Lung microvascular endothelial cell (primary cell): ENCODE measurements around the gene NMRK1. TPM values are rescaled to one million over a fixed set of nuclear protein-coding genes. Genes with fewer than 3 reads are reported as not detected.

Source experiments
- DNase-seq, 2 donors: peaks; one replicate each; pipeline versions ENCODE4 v3.0.0 to v3.0.0-alpha.2; 2010; ENCODE audit warnings: low read depth in 2 of 2
- total RNA-seq: library from RNA; depleted of rRNA; stranded (reverse); fragments of >200 nt; gene quantifications from 2 replicates; pipeline ENCODE4 v1.2.1, GENCODE V29; 2014

Gene NMRK1
- 16.5 and 20.9 TPM in 2 replicates for total RNA-seq

DNA sequence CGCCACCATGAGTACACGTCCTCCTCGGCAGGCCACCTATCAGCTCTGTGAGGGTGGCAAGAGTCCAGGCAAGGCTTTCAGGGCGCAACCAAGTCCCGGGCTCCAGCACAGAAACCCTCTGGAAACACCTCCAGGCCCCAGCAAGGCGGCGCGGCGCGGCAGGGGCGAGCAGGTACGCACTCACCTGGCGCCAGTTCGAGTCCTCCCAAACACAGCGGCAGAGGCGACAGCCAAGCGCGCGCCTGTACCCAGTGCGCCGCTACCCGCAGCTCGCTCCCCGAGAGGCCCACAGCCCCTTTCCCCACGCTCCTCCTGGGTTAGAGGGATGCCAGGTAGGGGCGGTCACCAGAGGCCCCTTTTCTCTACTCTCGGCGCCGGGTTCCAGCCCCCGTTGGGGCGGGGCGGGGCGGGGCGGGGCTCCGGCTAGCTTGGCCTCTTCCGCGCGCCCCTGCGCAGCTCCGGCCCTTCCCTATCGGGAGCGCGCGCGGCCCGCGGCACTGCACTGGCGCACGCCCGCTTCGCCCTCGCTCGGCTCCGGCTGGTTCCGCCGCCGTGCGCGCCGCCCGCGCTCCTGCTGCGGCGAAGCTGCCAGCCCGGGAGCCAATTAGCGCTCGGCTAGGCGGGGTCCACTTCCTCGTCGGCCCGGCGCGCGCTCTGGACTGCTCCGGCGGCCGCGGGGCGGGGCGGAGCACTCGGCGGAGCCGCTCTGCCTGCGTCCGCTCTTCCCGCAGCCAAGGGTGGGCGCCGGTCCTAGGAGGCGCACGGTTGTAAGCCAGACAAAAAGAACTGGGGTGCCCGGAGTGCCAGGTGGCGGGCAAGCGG lies at the start of gene NMRK1, which contains the start of gene OSTF1:
Gene NMRK1, minus strand, starts transcription at position 332 of the 822 bp plus-strand sequence. CDS start 5,040 bp downstream, outside the sequence.
Gene OSTF1, plus strand, starts transcription at position 691 of the 822 bp plus-strand sequence. CDS start 179 bp downstream, outside the sequence.
- peak; percentile 98 for DNase-seq

DNA sequence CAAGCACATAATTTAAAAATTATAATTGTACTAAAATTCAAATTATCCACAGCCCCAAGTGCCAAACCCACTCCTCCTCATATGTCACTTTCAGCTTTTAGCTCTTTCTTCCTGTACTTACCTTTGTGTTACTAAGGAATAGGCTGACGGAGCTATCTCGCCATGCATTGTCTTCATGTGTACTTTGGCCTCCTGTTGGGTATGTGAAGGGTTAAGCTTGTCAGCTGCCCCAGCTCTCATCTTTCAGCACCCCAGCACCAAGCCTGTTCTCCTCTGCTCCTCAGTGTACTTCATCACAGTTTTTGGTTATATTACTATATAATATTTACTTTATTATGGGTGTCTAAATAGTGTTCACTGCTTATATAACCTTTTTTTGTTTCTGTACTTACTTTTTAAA lies 46.5 kb upstream of the NMRK1 start:
- no peak for DNase-seq

DNA sequence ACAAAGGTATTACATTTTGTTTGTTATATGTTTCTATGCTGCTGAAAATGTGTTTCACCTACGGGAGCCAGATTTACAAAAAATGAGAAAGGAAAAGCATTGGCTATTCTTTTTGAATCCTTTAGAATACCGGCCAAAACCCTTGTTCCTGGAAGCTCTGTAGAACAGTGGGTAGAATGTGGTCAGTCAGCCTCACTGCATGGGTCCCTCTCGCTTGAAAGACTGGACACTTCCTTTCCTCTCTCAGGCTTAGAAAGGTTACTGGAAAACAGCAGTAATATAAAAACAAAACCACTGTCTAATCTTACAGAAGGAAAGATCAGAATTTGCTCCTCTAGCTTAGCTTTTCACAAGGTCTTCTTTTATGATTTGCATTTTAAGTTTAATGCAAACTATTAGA lies 45.4 kb upstream of the NMRK1 start:
- DNase-seq: no peak

GRCh38 chr9:75132244-75132643 lies 44.3 kb upstream of the NMRK1 start:
- DNase-seq: no peak

GRCh38 chr9:75131700-75132099 lies 43.7 kb upstream of the NMRK1 start:
- DNase-seq: no peak

- no peak for DNase-seq
Observed at GRCh38 chr9:75130621-75131230, 42.8 kb upstream of the NMRK1 start.

DNA sequence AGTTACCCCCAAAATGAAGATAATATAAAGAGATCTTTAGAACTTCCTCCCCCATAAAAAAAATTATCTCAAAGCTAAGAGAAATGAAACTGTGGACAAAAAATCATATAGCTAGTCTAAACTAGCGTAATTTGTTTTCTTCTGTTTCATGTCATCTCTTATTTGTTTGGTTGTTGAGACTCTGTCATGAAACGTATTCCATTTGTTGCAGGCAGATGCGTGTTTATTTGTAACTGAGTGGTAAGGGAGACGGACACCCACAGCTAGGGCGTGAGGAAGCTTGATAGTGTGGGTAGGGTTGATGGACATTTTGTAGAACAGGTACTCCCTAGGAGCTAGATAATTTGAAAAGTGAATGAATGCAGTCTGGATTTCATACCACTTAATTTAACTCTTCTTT lies 42.2 kb upstream of the NMRK1 start:
- DNase-seq: no peak

DNA sequence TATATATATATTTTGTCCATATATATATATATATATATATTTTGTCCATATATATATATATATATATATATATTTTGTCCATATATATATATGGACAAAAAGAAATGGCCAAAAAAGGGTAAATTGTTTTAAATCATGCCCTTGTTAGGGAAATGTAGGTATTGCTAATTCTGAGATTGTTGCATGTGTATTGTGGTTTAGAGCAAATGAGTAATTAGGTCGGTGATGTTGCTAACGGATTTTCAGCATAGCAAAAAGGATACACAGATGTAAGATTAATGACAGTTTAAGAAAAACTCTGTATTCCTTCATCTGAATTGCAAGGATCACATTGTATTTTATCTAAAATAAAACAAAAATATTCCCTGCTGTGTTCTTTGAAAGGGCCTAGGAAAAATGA lies 40.6 kb upstream of the NMRK1 start:
- DNase-seq: no peak

- no peak for DNase-seq
Observed at GRCh38 chr9:75123696-75124095, 35.7 kb upstream of the NMRK1 start.

GRCh38 chr9:75121914-75122558 lies 34.1 kb upstream of the NMRK1 start:
- no peak for DNase-seq

GRCh38 chr9:75120686-75121085 lies 32.7 kb upstream of the NMRK1 start:
- no peak for DNase-seq

- no peak for DNase-seq
Observed at GRCh38 chr9:75117564-75117963, 29.6 kb upstream of the NMRK1 start.

DNA sequence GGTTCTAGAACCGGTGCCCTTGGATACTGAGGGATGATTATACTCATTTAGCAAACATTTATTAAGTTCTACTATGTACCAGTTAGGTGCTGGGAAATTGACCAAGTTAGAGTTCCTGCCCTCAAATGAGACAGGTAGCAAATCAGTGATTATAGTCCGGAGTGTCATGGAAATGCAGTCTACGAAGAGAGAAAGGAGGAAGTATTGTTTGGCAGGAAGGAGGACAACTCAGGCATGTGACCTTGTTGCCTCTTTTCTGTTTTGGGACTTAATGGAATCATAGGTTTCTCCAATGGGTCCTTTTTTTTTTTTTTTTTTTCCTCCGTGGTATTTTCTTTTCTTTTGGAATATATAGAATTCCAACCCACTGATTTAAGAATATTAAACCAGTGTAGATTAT lies 28.4 kb upstream of the NMRK1 start:
- peak; percentile 14 to 54 for DNase-seq

- no peak for DNase-seq
Observed at GRCh38 chr9:75112789-75113188, 24.8 kb upstream of the NMRK1 start.

- DNase-seq: no peak
Observed at GRCh38 chr9:75111019-75111622, 23.2 kb upstream of the NMRK1 start.

DNA sequence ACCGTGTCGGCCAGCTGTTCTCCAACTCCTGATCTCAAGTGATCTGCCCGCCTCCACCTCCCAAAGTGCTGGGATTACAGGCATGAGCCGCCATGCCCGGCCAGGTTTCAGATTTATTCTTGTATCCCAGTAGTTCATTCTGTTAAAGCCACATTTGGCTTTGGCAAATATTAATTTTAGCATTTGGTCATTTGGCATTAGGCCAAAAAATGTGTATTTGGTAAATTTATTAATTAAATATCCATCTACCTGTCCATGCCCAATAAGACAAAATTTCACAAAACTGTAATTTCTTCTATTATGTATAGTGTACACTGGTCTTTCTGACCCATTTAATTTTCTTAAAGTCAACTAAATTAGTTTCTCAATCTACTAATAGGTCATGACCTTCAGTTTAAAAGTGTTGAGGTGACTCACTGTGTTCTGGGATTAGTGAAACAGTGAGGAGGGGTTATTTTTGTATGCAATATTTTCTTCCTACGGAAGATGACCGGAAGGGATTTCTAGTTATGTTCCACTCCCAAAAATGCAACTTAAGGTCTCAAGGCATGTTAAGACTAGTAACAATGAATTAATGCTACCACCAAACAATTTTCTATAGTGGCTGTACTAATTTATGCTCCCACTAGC lies 21.4 kb upstream of the NMRK1 start:
- DNase-seq: peak; percentile 18 to 58

- DNase-seq: peak; percentile 67 to 93
Observed at GRCh38 chr9:75108571-75108970, 20.6 kb upstream of the NMRK1 start.

DNA sequence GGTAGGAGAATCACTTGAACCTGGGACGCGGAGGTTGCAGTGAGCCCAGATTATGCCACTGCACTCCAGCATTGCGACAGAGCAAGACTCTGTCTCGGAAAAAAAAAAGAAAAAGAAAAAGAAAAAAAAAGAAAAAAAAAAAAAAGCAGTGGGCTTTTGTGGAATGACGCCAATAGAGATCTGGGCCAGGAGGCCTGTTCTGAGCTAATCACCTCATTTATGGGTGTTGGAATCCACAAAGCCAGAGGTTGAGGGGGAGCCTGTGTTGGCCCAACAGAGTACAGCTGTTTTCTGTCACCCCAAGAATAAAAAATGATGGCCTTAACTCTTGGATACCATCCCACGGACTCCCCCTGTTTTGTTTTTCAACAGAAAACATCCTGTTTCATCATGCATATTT lies 18.9 kb upstream of the NMRK1 start:
- DNase-seq: no peak

- DNase-seq: no peak
Observed at GRCh38 chr9:75105841-75106240, 17.9 kb upstream of the NMRK1 start.

GRCh38 chr9:75105019-75105540 lies 17.1 kb upstream of the NMRK1 start:
- no peak for DNase-seq

DNA sequence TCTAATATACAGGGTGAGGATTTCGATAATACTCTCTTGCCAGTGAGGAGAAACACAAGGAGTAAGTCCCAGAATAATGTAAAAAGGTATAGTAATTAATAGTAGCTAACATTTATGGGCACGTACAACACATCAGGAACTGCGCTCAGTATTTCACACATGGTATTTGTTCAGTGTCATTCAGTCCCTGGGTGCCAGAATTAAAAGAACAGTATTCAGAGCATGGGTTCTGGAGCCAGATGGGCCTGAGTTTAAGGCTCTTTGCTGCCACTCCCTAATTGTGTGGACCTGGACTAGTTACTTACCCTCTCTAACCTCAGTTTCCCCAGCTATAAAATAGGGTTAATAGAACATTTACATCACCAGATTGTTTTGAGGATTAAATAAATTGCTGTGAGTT lies 16.7 kb upstream of the NMRK1 start:
- DNase-seq: no peak
